Measurements from ENCODE around the gene VTA1. TPM values are rescaled to one million over a fixed set of nuclear protein-coding genes. Genes with fewer than 3 reads are reported as not detected.

Gene VTA1
- total RNA-seq, 6 experiments from 2014 or later = 17.3 to 43.0 (median 23.4) TPM

DNA sequence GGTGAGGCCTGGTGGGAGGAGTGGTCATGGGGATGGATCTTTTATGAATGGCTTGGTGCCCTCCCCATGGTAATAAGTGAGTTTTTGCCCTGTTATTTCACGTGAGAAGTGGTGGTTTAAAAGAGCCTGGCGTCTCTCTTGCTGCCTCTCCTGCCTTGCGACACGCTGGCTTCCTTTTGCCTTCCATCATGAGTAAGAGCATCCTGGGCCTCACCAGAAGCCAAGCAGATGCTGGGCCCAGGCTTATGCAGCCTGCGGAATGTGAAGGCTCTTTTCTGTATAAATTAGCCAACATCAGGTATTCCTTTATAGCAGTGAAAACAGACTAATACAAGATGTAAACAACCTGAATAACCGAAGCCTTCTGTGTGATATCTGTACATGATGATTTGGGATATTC is 27.6 kb downstream of the VTA1 start:
- intact Hi-C loops (cut with DNase I) = no loop called here
- ATAC-seq (no peak), DNase-seq (no peak)
- Histone ChIP-seq H3K4me3 (no peak overlapping the region), H3K4me1 (peaks cover 0 to 25% (median 2%) of the 10 kb centered on the region in 4 donors), H3K27ac (no peak overlapping the region), H3K36me3 (peaks cover 0 to 17% (median 0%) of the 10 kb centered on the region in 4 donors), H3K9me3 (peaks cover 0 to 9% (median 0%) of the 10 kb centered on the region in 4 donors), H3K27me3 (no peaks in the 10 kb centered on the region)
- 77% methylated on average over 5 of the region's 6 CpGs for WGBS (ENCODE audit: insufficient coverage, low coverage, low lambda C conversion rate, missing lambda C conversion rate)
- TF ChIP-seq, protein P1, sequence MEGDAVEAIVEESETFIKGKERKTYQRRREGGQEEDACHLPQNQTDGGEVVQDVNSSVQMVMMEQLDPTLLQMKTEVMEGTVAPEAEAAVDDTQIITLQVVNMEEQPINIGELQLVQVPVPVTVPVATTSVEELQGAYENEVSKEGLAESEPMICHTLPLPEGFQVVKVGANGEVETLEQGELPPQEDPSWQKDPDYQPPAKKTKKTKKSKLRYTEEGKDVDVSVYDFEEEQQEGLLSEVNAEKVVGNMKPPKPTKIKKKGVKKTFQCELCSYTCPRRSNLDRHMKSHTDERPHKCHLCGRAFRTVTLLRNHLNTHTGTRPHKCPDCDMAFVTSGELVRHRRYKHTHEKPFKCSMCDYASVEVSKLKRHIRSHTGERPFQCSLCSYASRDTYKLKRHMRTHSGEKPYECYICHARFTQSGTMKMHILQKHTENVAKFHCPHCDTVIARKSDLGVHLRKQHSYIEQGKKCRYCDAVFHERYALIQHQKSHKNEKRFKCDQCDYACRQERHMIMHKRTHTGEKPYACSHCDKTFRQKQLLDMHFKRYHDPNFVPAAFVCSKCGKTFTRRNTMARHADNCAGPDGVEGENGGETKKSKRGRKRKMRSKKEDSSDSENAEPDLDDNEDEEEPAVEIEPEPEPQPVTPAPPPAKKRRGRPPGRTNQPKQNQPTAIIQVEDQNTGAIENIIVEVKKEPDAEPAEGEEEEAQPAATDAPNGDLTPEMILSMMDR (IDR thresholded peaks at IDR 0.05) = no peak
- TF ChIP-seq POLR2A (IDR thresholded peaks at IDR 0.05) = no peak

DNA sequence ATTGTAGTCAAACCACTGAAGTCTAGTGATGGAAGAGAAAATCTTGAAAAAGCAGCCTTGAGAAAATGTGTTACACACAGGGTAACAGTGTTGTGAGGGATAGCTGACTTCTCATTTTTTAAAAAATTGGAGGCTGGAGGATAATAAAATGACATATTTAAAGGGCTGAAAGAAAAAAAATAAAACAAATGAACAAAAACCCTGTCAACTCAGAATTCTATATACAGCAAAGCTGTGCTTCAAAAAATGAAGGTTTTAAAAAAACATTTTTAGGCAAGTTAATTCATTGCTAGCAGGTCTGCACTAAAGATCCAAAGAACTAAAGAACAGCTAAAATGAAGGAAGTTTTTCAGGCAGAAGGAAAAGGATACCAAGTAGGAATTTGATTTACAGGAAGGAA is 31.1 kb downstream of the VTA1 start:
- no peaks in the 10 kb centered on the region for H3K27me3 ChIP-seq
- H3K27ac ChIP-seq = no peak overlapping the region
- H3K36me3 ChIP-seq = peaks cover 0 to 10% (median 0%) of the 10 kb centered on the region in 4 donors
- no peak overlapping the region for H3K4me3 ChIP-seq
- H3K4me1 ChIP-seq = peaks cover 0 to under 1% (median 0%) of the 10 kb centered on the region in 4 donors
- ATAC-seq = no peak
- peaks cover 0 to 9% (median 0%) of the 10 kb centered on the region in 4 donors for H3K9me3 ChIP-seq
- intact Hi-C loops (cut with DNase I) = no loop called here
- TF ChIP-seq POLR2A (IDR thresholded peaks at IDR 0.05) = no peak
- TF ChIP-seq, protein P1 (IDR thresholded peaks at IDR 0.05) = no peak
- no peak for DNase-seq

DNA sequence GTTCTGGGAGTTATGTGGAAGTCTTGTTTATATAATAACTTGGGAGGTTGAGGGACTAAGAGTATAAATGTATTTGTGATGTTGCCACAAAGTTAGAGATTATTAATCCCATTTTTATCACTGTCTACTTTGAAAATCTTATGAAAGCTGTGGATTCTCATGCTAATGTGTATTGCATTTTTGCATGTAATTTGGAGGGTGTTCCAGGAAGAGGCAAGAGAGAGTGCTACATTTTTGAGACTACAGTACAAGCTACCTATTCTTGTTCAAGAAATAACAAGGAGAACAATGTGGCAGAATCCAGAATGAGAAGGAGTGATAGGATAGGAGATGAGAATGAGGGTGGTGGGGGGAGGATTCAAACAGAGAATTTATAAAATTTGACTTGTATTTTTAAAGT is 34.9 kb downstream of the VTA1 start:
- no peak for ATAC-seq
- Histone ChIP-seq H3K27me3 (no peaks in the 10 kb centered on the region), H3K27ac (no peak overlapping the region), H3K9me3 (peaks cover 0 to 9% (median 0%) of the 10 kb centered on the region in 4 donors), H3K36me3 (peaks cover 0 to 4% (median 0%) of the 10 kb centered on the region in 4 donors), H3K4me1 (no peaks in the 10 kb centered on the region), H3K4me3 (no peak overlapping the region)
- intact Hi-C loops (cut with DNase I) = no loop called here
- TF ChIP-seq, protein P1 (IDR thresholded peaks at IDR 0.05) = no peak
- no peak for TF ChIP-seq POLR2A (IDR thresholded peaks at IDR 0.05)
- DNase-seq = no peak

DNA sequence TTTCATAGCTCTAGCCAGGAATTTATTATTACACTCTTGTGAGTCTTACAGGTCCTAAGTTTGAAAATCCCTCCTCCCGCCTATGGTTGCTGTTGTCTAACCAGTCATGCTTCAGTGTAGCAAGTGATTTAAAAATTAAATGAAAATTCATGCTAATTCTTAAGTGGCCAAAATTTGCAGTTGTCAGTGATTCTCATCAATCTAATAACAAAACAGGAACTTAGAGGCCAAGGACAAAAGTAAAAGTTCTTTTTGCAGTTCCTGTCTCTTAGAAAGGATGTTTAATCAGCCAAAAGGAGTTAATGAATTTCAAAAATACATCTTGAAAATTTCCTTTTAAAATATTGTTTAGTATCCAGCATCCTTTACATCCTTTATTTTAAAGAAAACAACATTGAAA is 36.3 kb downstream of the VTA1 start:
- TF ChIP-seq POLR2A (IDR thresholded peaks at IDR 0.05) = no peak
- TF ChIP-seq, protein P1 (IDR thresholded peaks at IDR 0.05) = no peak
- DNase-seq = no peak
- intact Hi-C loops (cut with DNase I) = no loop called here
- Histone ChIP-seq H3K4me1 (no peaks in the 10 kb centered on the region), H3K4me3 (no peak overlapping the region), H3K27ac (no peak overlapping the region), H3K36me3 (no peaks in the 10 kb centered on the region), H3K27me3 (no peaks in the 10 kb centered on the region), H3K9me3 (no peaks in the 10 kb centered on the region)
- no peak for ATAC-seq
- 92% methylated on average over 1 of the region's 1 CpG for WGBS (ENCODE audit: insufficient coverage, low coverage, low lambda C conversion rate, missing lambda C conversion rate)

DNA sequence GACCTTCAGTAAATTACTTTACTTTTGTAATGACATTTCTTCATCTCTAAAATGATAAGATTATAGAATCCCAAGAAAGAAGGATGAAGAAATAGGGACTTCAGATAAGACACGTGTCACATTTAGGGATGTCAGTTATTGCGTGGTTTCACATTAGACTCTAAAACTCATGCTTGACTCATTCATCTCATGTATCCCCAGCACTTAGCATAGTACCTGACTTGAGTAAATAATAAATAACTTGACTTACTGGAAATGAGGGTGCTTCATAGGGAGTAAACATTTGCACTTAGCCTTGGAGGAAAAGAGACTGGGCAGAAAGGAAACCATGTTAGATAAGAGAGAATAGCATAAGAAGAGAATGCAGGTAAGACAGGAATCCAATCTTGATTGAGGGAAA is 37.2 kb downstream of the VTA1 start:
- H3K4me3 ChIP-seq = no peak overlapping the region
- H3K27ac ChIP-seq = no peak overlapping the region
- 79% methylated on average over 2 of the region's 2 CpGs for WGBS (ENCODE audit: insufficient coverage, low coverage, low lambda C conversion rate, missing lambda C conversion rate)
- no peaks in the 10 kb centered on the region for H3K27me3 ChIP-seq
- TF ChIP-seq POLR2A (IDR thresholded peaks at IDR 0.05) = no peak
- TF ChIP-seq, protein P1 (IDR thresholded peaks at IDR 0.05) = no peak
- H3K4me1 ChIP-seq = no peaks in the 10 kb centered on the region
- H3K36me3 ChIP-seq = no peaks in the 10 kb centered on the region
- DNase-seq (no peak), ATAC-seq (no peak)
- intact Hi-C loops (cut with DNase I) = no loop called here
- H3K9me3 ChIP-seq = no peaks in the 10 kb centered on the region
